GM06990 (cell line): ENCODE measurements around the gene PHACTR3.

Experiments
- DNase-seq: peaks from one replicate; pipeline ENCODE4 v3.0.0-alpha.2; 2011; ENCODE audit not compliant: insufficient read length; ENCODE audit errors: extremely low read depth
- H3K27me3 ChIP-seq: replicated peaks from 2 replicates; pipeline ENCODE4 v1.6.0; 2011; ENCODE audit warnings: low read length; ENCODE audit not compliant: control insufficient read depth, insufficient read depth
- H3K36me3 ChIP-seq: 2 replicates; pipeline ENCODE4 v1.5.1; 2011; ENCODE audit warnings: low read length; ENCODE audit not compliant: control insufficient read depth, insufficient read depth
- H3K4me3 ChIP-seq: replicated peaks from 2 replicates; pipeline ENCODE4 v1.5.1; 2011; ENCODE audit warnings: low read depth, mild to moderate bottlenecking, control low read depth, low read length
- CTCF ChIP-seq: IDR thresholded peaks from 2 replicates; pipeline ENCODE4 v1.5.1; 2011; ENCODE audit warnings: low read length, control low read depth, mild to moderate bottlenecking, inconsistent platforms; ENCODE audit not compliant: insufficient read depth, poor library complexity, severe bottlenecking

PHACTR3 gene

GRCh38 chr20:59754551-59754950 lies 150.2 kb downstream of the PHACTR3 start:
- no peak for TF ChIP-seq CTCF
- Histone ChIP-seq H3K4me3 (no peak overlapping the region), H3K27me3 (no peaks in the 10 kb centered on the region), H3K36me3 (no peaks in the 10 kb centered on the region)
- no peak for DNase-seq

- no peak for TF ChIP-seq CTCF
- DNase-seq, result no peak
- H3K27me3 ChIP-seq, result no peaks in the 10 kb centered on the region
These were observed 151.9 kb downstream of the PHACTR3 start for GRCh38 chr20:59756241-59756640.

GRCh38 chr20:59764037-59764436 lies 159.7 kb downstream of the PHACTR3 start:
- H3K4me3 ChIP-seq, result no peak overlapping the region
- TF ChIP-seq CTCF, result no peak
- no peaks in the 10 kb centered on the region for H3K27me3 ChIP-seq
- no peak for DNase-seq
- no peaks in the 10 kb centered on the region for H3K36me3 ChIP-seq

More at GRCh38 chr20:59756241-59756640, 151.9 kb downstream of the PHACTR3 start:
- H3K36me3 ChIP-seq, result no peaks in the 10 kb centered on the region
- no peak overlapping the region for H3K4me3 ChIP-seq

- no peak overlapping the region for H3K4me3 ChIP-seq
- no peaks in the 10 kb centered on the region for H3K36me3 ChIP-seq
- DNase-seq, result no peak
- TF ChIP-seq CTCF, result no peak
- H3K27me3 ChIP-seq, result no peaks in the 10 kb centered on the region
These were observed 161.3 kb downstream of the PHACTR3 start for GRCh38 chr20:59765599-59766177.

GRCh38 chr20:59767656-59768055 lies 163.3 kb downstream of the PHACTR3 start:
- H3K36me3 ChIP-seq, result no peaks in the 10 kb centered on the region
- no peak for TF ChIP-seq CTCF

GRCh38 chr20:59770270-59770669 lies 165.9 kb downstream of the PHACTR3 start:
- no peak for DNase-seq
- Histone ChIP-seq H3K27me3 (no peaks in the 10 kb centered on the region), H3K36me3 (no peaks in the 10 kb centered on the region), H3K4me3 (no peak overlapping the region)
- TF ChIP-seq CTCF, result no peak

More at GRCh38 chr20:59767656-59768055, 163.3 kb downstream of the PHACTR3 start:
- Histone ChIP-seq H3K27me3 (no peaks in the 10 kb centered on the region), H3K4me3 (no peak overlapping the region)
- no peak for DNase-seq
